DND-41 (cell line): ENCODE results near the gene PTTG2.

Source experiments
- ATAC-seq: fragments of 200-7000 bp; cut with Tn5 transposase; 3 replicates; pipeline ENCODE4 v1.9.1; 2021; ENCODE audit warnings: low read depth; ENCODE audit not compliant: insufficient read depth
- DNase-seq: peaks from one replicate; pipeline ENCODE4 v3.0.0-alpha.2; 2020
- H2AFZ ChIP-seq: 2 replicates; pipeline ENCODE4 v1.6.0; 2012; ENCODE audit warnings: low read depth, low read length
- H3K27ac ChIP-seq: 2 replicates; pipeline ENCODE4 v1.5.1; 2012; ENCODE audit warnings: low read length, inconsistent platforms
- H3K27me3 ChIP-seq: fragments of 200-600 bp; sonication (generic); 2 replicates; pipeline ENCODE4 v1.6.0; 2012; ENCODE audit warnings: low read length, mild to moderate bottlenecking, inconsistent platforms; ENCODE audit not compliant: insufficient read depth, poor library complexity
- H3K36me3 ChIP-seq: 2 replicates; pipeline ENCODE4 v1.5.1; 2012; ENCODE audit warnings: low read length, inconsistent platforms; ENCODE audit not compliant: insufficient read depth
- H3K4me1 ChIP-seq: 2 replicates; pipeline ENCODE4 v1.5.1; 2012; ENCODE audit warnings: mild to moderate bottlenecking, low read length; ENCODE audit not compliant: insufficient read depth
- H3K4me2 ChIP-seq: 2 replicates; pipeline ENCODE4 v1.6.0; 2012; ENCODE audit warnings: mild to moderate bottlenecking, moderate library complexity, low read length, inconsistent platforms; ENCODE audit not compliant: insufficient read depth
- H3K4me3 ChIP-seq, 2 experiments: fragments of 200-600 bp in 1 of 2; shearing (Covaris generic) in 1 of 2; 2 replicates each; pipeline ENCODE4 v1.5.1; 2012 to 2016; ENCODE audit warnings: inconsistent platforms in 2 of 2, low read length in 2 of 2, mild to moderate bottlenecking in 2 of 2, low read depth in 1 of 2, moderate library complexity in 1 of 2
- H3K79me2 ChIP-seq: 2 replicates; pipeline ENCODE4 v1.6.0; 2012; ENCODE audit warnings: low read length, inconsistent platforms; ENCODE audit not compliant: insufficient read depth
- H3K9ac ChIP-seq: 2 replicates; pipeline ENCODE4 v1.6.0; 2012; ENCODE audit warnings: low read depth, mild to moderate bottlenecking, inconsistent platforms, low read length, moderate library complexity
- H3K9me3 ChIP-seq: 2 replicates; pipeline ENCODE4 v1.5.1; 2012; ENCODE audit warnings: low read length, moderate library complexity, mild to moderate bottlenecking, inconsistent platforms; ENCODE audit not compliant: insufficient read depth, severe bottlenecking
- H4K20me1 ChIP-seq: 2 replicates; pipeline ENCODE4 v1.6.0; 2012; ENCODE audit warnings: low read length; ENCODE audit not compliant: insufficient read depth
- CTCF ChIP-seq: IDR thresholded peaks from 2 replicates; pipeline ENCODE4 v1.5.1; 2012; ENCODE audit warnings: borderline replicate concordance, low read length, moderate library complexity, mild to moderate bottlenecking; ENCODE audit not compliant: poor library complexity, severe bottlenecking; ENCODE audit errors: extremely low read depth
- EZH2 ChIP-seq: IDR thresholded peaks from 3 replicates; pipeline ENCODE4 v1.6.1; 2012; ENCODE audit warnings: borderline replicate concordance, low read depth, mild to moderate bottlenecking, moderate library complexity, low read length, inconsistent platforms; ENCODE audit not compliant: severe bottlenecking

The PTTG2 gene

GRCh38 chr4:37995299-37995821 is 35.2 kb downstream of the PTTG2 start:
- no peaks in the 10 kb centered on the region for H3K27me3 ChIP-seq
- DNase-seq (no peak), ATAC-seq (no peak)
- no peaks in the 10 kb centered on the region for H3K9me3 ChIP-seq
- no peak overlapping the region for H3K27ac ChIP-seq
- H3K36me3 ChIP-seq, result no peaks in the 10 kb centered on the region
- no peak overlapping the region for H3K4me2 ChIP-seq
- no peak for TF ChIP-seq CTCF
- TF ChIP-seq EZH2, result no peak
- no peak overlapping the region for H3K4me3 ChIP-seq
- H4K20me1 ChIP-seq, result peaks cover 45% of the 10 kb centered on the region
- no peaks in the 10 kb centered on the region for H3K4me1 ChIP-seq
- H2AFZ ChIP-seq, result no peak overlapping the region
- H3K9ac ChIP-seq, result no peak overlapping the region
- H3K79me2 ChIP-seq, result peaks cover 57% of the 10 kb centered on the region

DNA sequence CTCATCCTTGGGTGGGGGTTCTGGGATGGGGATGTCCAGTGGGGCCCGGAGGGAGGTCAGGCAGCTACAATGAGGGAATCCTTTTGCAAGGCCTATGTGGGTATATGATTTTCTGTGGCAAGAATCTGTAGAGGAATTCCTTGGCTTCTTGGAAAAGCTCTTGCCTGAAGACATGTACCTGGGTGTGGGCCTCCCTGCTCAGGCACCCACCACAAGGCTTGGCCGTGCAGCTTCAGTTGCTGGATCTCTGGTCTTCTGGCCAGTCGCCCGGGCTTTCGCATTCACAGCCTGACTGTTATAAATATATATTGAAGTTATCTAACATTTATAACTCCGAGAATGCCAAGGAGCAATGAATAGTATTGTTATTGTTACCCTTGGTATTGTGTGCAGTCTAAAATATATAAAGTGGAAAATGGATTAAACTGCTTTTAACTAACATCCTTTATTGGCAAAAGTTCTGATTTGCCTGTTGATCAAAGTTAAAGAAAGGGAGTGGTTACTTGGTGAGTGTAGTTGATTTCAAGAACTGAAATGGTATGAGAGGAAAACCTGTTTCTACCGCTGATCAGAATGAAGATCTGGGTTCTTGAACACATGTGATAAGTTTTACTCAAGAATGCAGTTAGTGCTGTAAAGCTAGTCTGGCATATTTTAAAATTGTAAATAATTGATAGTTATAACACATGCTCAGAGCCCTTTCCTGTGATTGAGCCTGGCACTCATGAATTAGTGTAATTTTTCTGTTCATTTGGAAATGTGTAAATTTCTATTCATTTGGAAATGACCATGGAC is 36.0 kb downstream of the PTTG2 start:
- H4K20me1 ChIP-seq, result peaks cover 40% of the 10 kb centered on the region
- H3K4me2 ChIP-seq, result no peak overlapping the region
- H3K4me3 ChIP-seq, result no peak overlapping the region
- H3K36me3 ChIP-seq, result no peaks in the 10 kb centered on the region
- DNase-seq, result no peak
- no peaks in the 10 kb centered on the region for H3K9me3 ChIP-seq
- H3K27me3 ChIP-seq, result no peaks in the 10 kb centered on the region
- no peak overlapping the region for H3K27ac ChIP-seq
- ATAC-seq, result no peak
- H3K79me2 ChIP-seq, result peaks cover 55% of the 10 kb centered on the region
- H3K9ac ChIP-seq, result no peak overlapping the region
- no peaks in the 10 kb centered on the region for H3K4me1 ChIP-seq
- H2AFZ ChIP-seq, result no peak overlapping the region
- no peak for TF ChIP-seq EZH2
- TF ChIP-seq CTCF, result no peak

DNA sequence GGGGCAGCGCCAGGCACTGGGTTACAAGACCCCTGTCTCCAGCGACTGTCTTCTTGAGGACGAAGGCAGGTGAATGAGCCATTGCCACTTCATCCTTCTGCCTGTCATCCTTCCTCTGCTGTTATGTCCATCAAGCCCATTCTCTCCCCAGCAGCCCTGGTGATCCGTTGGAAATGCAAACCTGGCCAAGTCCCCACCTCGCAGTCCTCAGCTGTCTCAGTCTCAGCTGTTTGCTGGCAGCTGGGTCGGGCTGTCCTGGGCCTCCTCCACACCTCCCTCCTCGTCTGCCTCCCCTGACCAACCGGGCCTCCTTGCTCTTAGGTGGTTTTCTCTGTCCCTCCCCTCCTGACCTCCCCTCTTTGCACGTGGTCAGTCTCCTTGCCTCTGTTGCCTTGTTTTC is 38.0 kb downstream of the PTTG2 start:
- Histone ChIP-seq H3K27me3 (no peaks in the 10 kb centered on the region), H3K9ac (no peak overlapping the region), H3K9me3 (no peaks in the 10 kb centered on the region), H3K79me2 (peaks cover 47% of the 10 kb centered on the region), H4K20me1 (peaks cover 40% of the 10 kb centered on the region), H3K4me2 (no peak overlapping the region), H3K4me1 (no peaks in the 10 kb centered on the region), H2AFZ (no peak overlapping the region), H3K36me3 (no peaks in the 10 kb centered on the region), H3K4me3 (no peak overlapping the region), H3K27ac (no peak overlapping the region)
- TF ChIP-seq CTCF (no peak), EZH2 (no peak)
- no peak for ATAC-seq
- DNase-seq, result no peak
